Nephron progenitor cell (in vitro differentiated cells): ENCODE results near the gene DYRK2.

Experiments used
- DNase-seq: peaks from one replicate; pipeline ENCODE4 v3.0.0; 2021
- H3K27ac Mint-ChIP-seq: 2 replicates; pipeline ENCODE4 v1.8.0; 2021; ENCODE audit warnings: mild to moderate bottlenecking, moderate library complexity, mixed read lengths
- H3K27me3 Mint-ChIP-seq: 2 replicates; pipeline ENCODE4 v1.8.0; 2021; ENCODE audit warnings: mild to moderate bottlenecking, low read depth, mixed read lengths; ENCODE audit not compliant: poor library complexity
- H3K36me3 Mint-ChIP-seq: 2 replicates; pipeline ENCODE4 v1.8.0; 2021; ENCODE audit warnings: low read depth, mixed read lengths
- H3K4me1 Mint-ChIP-seq: 2 replicates; pipeline ENCODE4 v1.8.0; 2021; ENCODE audit warnings: mixed read lengths
- H3K4me3 Mint-ChIP-seq: 2 replicates; pipeline ENCODE4 v1.8.0; 2021; ENCODE audit warnings: mild to moderate bottlenecking, moderate library complexity, mixed read lengths
- H3K9me3 Mint-ChIP-seq: 2 replicates; pipeline ENCODE4 v1.8.0; 2021; ENCODE audit warnings: mild to moderate bottlenecking, moderate library complexity, mixed read lengths
- TF ChIP-seq, protein P1 (sequence below): fragments of 200-600 bp; sonication (generic); IDR thresholded peaks from 2 replicates; pipeline ENCODE4 v1.5.0; 2021; ENCODE audit warnings: antibody characterized with exemption

Gene DYRK2

GRCh38 chr12:67646775-67647174 lies 1.8 kb upstream of the DYRK2 start:
- H3K36me3 Mint-ChIP-seq: peaks cover 16% of the 10 kb centered on the region
- no peaks in the 10 kb centered on the region for H3K27me3 Mint-ChIP-seq
- peaks cover 40% of the 10 kb centered on the region for H3K4me1 Mint-ChIP-seq
- peak overlapping the region; percentile 99 for H3K27ac Mint-ChIP-seq
- TF ChIP-seq, protein P1, sequence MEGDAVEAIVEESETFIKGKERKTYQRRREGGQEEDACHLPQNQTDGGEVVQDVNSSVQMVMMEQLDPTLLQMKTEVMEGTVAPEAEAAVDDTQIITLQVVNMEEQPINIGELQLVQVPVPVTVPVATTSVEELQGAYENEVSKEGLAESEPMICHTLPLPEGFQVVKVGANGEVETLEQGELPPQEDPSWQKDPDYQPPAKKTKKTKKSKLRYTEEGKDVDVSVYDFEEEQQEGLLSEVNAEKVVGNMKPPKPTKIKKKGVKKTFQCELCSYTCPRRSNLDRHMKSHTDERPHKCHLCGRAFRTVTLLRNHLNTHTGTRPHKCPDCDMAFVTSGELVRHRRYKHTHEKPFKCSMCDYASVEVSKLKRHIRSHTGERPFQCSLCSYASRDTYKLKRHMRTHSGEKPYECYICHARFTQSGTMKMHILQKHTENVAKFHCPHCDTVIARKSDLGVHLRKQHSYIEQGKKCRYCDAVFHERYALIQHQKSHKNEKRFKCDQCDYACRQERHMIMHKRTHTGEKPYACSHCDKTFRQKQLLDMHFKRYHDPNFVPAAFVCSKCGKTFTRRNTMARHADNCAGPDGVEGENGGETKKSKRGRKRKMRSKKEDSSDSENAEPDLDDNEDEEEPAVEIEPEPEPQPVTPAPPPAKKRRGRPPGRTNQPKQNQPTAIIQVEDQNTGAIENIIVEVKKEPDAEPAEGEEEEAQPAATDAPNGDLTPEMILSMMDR: no peak
- peak overlapping the region; percentile 89 for H3K4me3 Mint-ChIP-seq
- H3K9me3 Mint-ChIP-seq: peaks cover 5% of the 10 kb centered on the region
- no peak for DNase-seq

DNA sequence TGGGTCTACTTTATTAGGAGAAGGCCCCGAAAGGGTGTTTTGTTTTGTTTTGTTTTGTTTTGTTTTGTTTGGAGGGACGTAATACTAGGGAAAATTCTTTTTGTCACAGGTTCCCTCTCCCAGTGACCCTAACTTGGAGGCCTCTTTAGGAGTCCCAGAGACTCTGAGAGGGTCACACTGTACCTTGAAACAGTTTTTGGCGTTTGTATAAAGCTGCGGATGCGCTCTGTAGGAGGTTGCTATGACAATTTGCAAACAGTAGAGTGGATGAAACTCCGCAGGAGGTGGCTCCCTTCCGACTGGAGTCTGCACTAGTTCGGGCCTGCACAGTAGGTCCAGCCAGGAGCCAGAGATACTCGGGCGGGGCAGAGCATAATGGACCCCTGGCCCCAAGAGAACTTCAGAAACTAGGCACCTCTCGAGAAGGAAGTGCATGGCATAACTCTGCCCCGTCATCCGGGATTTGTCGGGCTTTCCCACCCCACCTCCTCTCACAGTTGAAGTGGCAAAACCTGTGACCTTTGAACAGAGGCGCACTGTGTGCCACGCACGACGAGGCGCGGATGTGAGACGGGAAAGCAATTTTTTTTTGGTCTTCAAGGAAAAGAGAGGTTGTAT lies 1.3 kb upstream of the DYRK2 start:
- H3K4me3 Mint-ChIP-seq: peak overlapping the region; percentile 89
- peak; percentile 31 for DNase-seq
- H3K27ac Mint-ChIP-seq: peak overlapping the region; percentile 99
- H3K9me3 Mint-ChIP-seq: peaks cover 5% of the 10 kb centered on the region
- no peaks in the 10 kb centered on the region for H3K27me3 Mint-ChIP-seq
- peaks cover 21% of the 10 kb centered on the region for H3K36me3 Mint-ChIP-seq
- H3K4me1 Mint-ChIP-seq: peaks cover 45% of the 10 kb centered on the region
- TF ChIP-seq, protein P1: no peak

DNA sequence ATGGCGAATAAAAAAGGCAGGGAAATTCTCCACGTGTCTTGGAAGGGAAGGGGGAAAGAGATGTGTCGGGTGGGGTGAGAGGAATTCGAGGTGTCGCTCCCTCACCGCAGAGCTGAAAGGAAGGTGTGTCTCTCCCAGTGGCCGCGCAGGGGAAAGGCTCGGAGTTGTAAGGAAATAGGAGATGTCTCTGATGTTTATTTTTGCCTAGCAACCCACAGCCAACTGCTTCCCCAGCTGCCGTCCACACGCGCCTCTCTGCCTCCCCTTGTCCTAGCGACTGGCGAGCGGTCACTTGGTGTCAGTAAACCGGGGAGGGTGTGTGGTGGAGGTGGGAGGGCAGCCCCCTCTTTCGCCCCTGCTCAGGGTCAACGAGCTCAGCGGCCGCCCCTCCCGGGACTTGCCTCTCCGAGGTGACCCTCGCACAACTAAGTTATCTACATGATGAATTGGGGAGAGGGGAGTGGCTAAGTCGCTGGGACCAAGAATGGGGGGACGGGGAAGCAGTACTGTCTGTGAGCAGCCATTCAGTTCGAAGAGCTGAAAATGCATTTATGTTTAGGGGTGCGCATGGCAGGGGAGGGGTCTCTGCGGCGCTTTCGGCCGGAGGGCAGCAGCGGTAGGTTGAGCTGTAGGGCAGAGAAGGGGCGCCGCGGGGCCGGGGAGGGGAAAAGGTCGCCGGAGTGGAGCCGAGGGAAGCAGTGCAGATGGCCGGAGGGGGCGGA lies 585 bp upstream of the DYRK2 start:
- H3K9me3 Mint-ChIP-seq: peaks cover 5% of the 10 kb centered on the region
- DNase-seq: peak; percentile 76
- peak overlapping the region; percentile 89 for H3K4me3 Mint-ChIP-seq
- peak overlapping the region; percentile 99 for H3K27ac Mint-ChIP-seq
- TF ChIP-seq, protein P1: no peak
- peaks cover 46% of the 10 kb centered on the region for H3K4me1 Mint-ChIP-seq
- H3K36me3 Mint-ChIP-seq: peaks cover 23% of the 10 kb centered on the region
- H3K27me3 Mint-ChIP-seq: no peaks in the 10 kb centered on the region

DNA sequence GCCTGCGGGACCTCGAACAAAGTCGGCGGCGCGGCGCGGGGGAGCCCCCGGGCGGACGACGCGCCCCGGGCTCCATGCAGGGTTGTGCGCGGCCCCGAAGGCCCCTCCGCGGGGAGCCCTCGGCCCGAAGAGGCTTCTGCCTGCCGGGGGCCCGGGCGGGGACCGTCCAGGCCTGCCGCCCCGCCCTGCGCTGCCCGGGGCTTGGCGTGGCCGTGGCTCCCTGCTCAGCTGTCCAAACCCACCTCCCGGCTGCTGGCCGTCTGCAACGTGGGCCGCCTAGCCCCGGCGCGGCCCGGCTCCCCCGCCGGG lies 670 bp downstream of the DYRK2 start:
- Mint-ChIP-seq H3K4me1 (peaks cover 58% of the 10 kb centered on the region), H3K4me3 (peak overlapping the region; percentile 97), H3K36me3 (peaks cover 36% of the 10 kb centered on the region), H3K9me3 (peaks cover 5% of the 10 kb centered on the region), H3K27me3 (no peaks in the 10 kb centered on the region), H3K27ac (no peak overlapping the region)
- TF ChIP-seq, protein P1: no peak
- DNase-seq: no peak

- peak overlapping the region; percentile 97 for H3K4me3 Mint-ChIP-seq
- H3K9me3 Mint-ChIP-seq: peaks cover 2% of the 10 kb centered on the region
- peaks cover 64% of the 10 kb centered on the region for H3K4me1 Mint-ChIP-seq
- H3K27me3 Mint-ChIP-seq: no peaks in the 10 kb centered on the region
- H3K27ac Mint-ChIP-seq: peak overlapping the region; percentile 91
- TF ChIP-seq, protein P1: no peak
- peaks cover 41% of the 10 kb centered on the region for H3K36me3 Mint-ChIP-seq
- peak; percentile 54 for DNase-seq
Observed at GRCh38 chr12:67649570-67650387, 1.2 kb downstream of the DYRK2 start.
